PC-9 (cell line): ENCODE data around the gene CFAP46. TPM values are rescaled to one million over a fixed set of nuclear protein-coding genes. Genes with fewer than 3 reads are reported as not detected.

Experiments
- BruUV-seq: library from RNA; stranded (reverse); fragments of 400-500 nt; replicated peaks from 2 replicates; lab custom pipeline; 2021; lab: Mats Ljungman, UMichigan
- CTCF ChIA-PET: fragments of 300-600 bp; sonication (Branson Sonifier 250); formaldehyde crosslinking; loops from one replicate; lab custom pipeline; 2022; ENCODE audit warnings: antibody characterized with exemption; lab: Charles Lee
- POLR2A ChIA-PET: fragments of 300-600 bp; sonication (Branson Sonifier 250); formaldehyde crosslinking; loops from one replicate; lab custom pipeline; 2022; ENCODE audit warnings: antibody characterized with exemption; ENCODE audit not compliant: unreplicated experiment; lab: Charles Lee
- DNase-seq, 2 experiments: peaks; one replicate each; pipeline versions ENCODE4 v3.0.0 to v3.0.0-alpha.2; 2015 to 2022; ENCODE audit warnings: mixed read lengths in 1 of 2
- H2AFZ ChIP-seq: fragments of 200-600 bp; sonication (generic); 2 replicates; pipeline ENCODE4 v1.8.1; 2017; ENCODE audit warnings: antibody characterized with exemption
- H3F3A ChIP-seq: fragments of 200-600 bp; sonication (generic); 2 replicates; pipeline ENCODE4 v1.8.1; 2017; ENCODE audit warnings: antibody characterized with exemption, mild to moderate bottlenecking, low read depth; ENCODE audit not compliant: insufficient read depth
- H3K27ac ChIP-seq: fragments of 200-600 bp; sonication (generic); 2 replicates; pipeline ENCODE4 v1.6.1; 2016; ENCODE audit warnings: mixed run types
- H3K27me3 ChIP-seq: fragments of 200-600 bp; sonication (generic); 2 replicates; pipeline ENCODE4 v1.6.1; 2016; ENCODE audit warnings: low read depth, mixed run types; ENCODE audit not compliant: insufficient read depth
- H3K36me3 ChIP-seq: fragments of 200-600 bp; sonication (generic); 2 replicates; pipeline ENCODE4 v1.6.1; 2016; ENCODE audit warnings: low read depth, mixed run types
- H3K4me1 ChIP-seq: fragments of 200-600 bp; sonication (generic); replicated peaks from 2 replicates; pipeline ENCODE4 v1.6.1; 2016; ENCODE audit warnings: mixed run types; ENCODE audit not compliant: insufficient read depth
- H3K4me2 ChIP-seq: fragments of 200-600 bp; sonication (generic); 2 replicates; pipeline ENCODE4 v1.6.1; 2017; ENCODE audit warnings: mixed run types
- H3K4me3 ChIP-seq: fragments of 200-600 bp; sonication (generic); 2 replicates; pipeline ENCODE4 v1.6.1; 2016; ENCODE audit warnings: mixed run types
- H3K79me2 ChIP-seq: fragments of 200-600 bp; sonication (generic); 2 replicates; pipeline ENCODE4 v1.6.1; 2017; ENCODE audit warnings: low read depth, mixed run types
- H3K9me2 ChIP-seq: fragments of 200-600 bp; sonication (generic); 2 replicates; pipeline ENCODE4 v1.8.1; 2017; ENCODE audit warnings: mild to moderate bottlenecking; ENCODE audit not compliant: insufficient read depth
- H3K9me3 ChIP-seq: fragments of 200-600 bp; sonication (generic); 2 replicates; pipeline ENCODE4 v1.8.1; 2016; ENCODE audit warnings: low read depth; ENCODE audit not compliant: insufficient read depth
- H4K20me1 ChIP-seq: fragments of 200-600 bp; sonication (generic); 2 replicates; pipeline ENCODE4 v1.8.1; 2017; ENCODE audit not compliant: insufficient read depth
- EZH2 ChIP-seq: fragments of 200-600 bp; sonication (generic); IDR thresholded peaks from 2 replicates; pipeline ENCODE4 v1.8.0; 2017; ENCODE audit warnings: antibody characterized with exemption, low read depth
- intact Hi-C: fragments of 100-400 bp; cut with micrococcal nuclease; formaldehyde crosslinking; loops from one replicate; pipeline ENCODE4 v1.10.0; 2022; ENCODE audit not compliant: unreplicated experiment
- total RNA-seq: library from RNA; stranded (reverse); gene quantifications from 2 replicates; pipeline ENCODE4 v1.2.3, GENCODE V29; 2021
- TF ChIP-seq, protein P1 (sequence below): fragments of 200-600 bp; sonication (generic); conservative IDR thresholded peaks from 2 replicates; pipeline ENCODE4 v1.6.1; 2017; ENCODE audit warnings: mixed run types, antibody characterized with exemption, mild to moderate bottlenecking, moderate library complexity

Gene CFAP46
- total RNA-seq, 1 experiment from 2014 or later: not detected

- H3K79me2 ChIP-seq: no peaks in the 10 kb centered on the region
- no peaks in the 10 kb centered on the region for H3K4me1 ChIP-seq
- no peaks in the 10 kb centered on the region for H3K36me3 ChIP-seq
- H4K20me1 ChIP-seq: no peaks in the 10 kb centered on the region
- H3K9me2 ChIP-seq: no peaks in the 10 kb centered on the region
- peaks cover 31% of the 10 kb centered on the region for H3K27me3 ChIP-seq
- H3K4me3 ChIP-seq: no peak overlapping the region
- H3K4me2 ChIP-seq: no peak overlapping the region
- TF ChIP-seq EZH2: no peak
- TF ChIP-seq, protein P1, sequence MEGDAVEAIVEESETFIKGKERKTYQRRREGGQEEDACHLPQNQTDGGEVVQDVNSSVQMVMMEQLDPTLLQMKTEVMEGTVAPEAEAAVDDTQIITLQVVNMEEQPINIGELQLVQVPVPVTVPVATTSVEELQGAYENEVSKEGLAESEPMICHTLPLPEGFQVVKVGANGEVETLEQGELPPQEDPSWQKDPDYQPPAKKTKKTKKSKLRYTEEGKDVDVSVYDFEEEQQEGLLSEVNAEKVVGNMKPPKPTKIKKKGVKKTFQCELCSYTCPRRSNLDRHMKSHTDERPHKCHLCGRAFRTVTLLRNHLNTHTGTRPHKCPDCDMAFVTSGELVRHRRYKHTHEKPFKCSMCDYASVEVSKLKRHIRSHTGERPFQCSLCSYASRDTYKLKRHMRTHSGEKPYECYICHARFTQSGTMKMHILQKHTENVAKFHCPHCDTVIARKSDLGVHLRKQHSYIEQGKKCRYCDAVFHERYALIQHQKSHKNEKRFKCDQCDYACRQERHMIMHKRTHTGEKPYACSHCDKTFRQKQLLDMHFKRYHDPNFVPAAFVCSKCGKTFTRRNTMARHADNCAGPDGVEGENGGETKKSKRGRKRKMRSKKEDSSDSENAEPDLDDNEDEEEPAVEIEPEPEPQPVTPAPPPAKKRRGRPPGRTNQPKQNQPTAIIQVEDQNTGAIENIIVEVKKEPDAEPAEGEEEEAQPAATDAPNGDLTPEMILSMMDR: no peak
- H3K27ac ChIP-seq: no peak overlapping the region
- no peaks in the 10 kb centered on the region for H3K9me3 ChIP-seq
- H2AFZ ChIP-seq: no peak overlapping the region
- BruUV-seq: no TSS peak
- intact Hi-C loops: no loop called here
- POLR2A ChIA-PET: no interaction called here
- H3F3A ChIP-seq: no peaks in the 10 kb centered on the region
- CTCF ChIA-PET: no interaction called here
- no peak for DNase-seq
Measured at GRCh38 chr10:132984008-132984295, 41.6 kb upstream of the CFAP46 start.

- H3K4me1 ChIP-seq: no peaks in the 10 kb centered on the region
- H3K27me3 ChIP-seq: peaks cover 37% of the 10 kb centered on the region
- H3K4me2 ChIP-seq: no peak overlapping the region
- H3K36me3 ChIP-seq: no peaks in the 10 kb centered on the region
- no peaks in the 10 kb centered on the region for H3K79me2 ChIP-seq
- BruUV-seq: no TSS peak
- H3F3A ChIP-seq: no peaks in the 10 kb centered on the region
- no peak overlapping the region for H3K4me3 ChIP-seq
- no peak for TF ChIP-seq EZH2
- TF ChIP-seq, protein P1: no peak
- CTCF ChIA-PET: no interaction called here
- no peak for DNase-seq
- no peak overlapping the region for H3K27ac ChIP-seq
- H3K9me3 ChIP-seq: no peaks in the 10 kb centered on the region
- intact Hi-C loops: no loop called here
- POLR2A ChIA-PET: no interaction called here
- H3K9me2 ChIP-seq: no peaks in the 10 kb centered on the region
- H4K20me1 ChIP-seq: no peaks in the 10 kb centered on the region
- H2AFZ ChIP-seq: no peak overlapping the region
Measured at GRCh38 chr10:132983252-132984007, 41.1 kb upstream of the CFAP46 start.

DNA sequence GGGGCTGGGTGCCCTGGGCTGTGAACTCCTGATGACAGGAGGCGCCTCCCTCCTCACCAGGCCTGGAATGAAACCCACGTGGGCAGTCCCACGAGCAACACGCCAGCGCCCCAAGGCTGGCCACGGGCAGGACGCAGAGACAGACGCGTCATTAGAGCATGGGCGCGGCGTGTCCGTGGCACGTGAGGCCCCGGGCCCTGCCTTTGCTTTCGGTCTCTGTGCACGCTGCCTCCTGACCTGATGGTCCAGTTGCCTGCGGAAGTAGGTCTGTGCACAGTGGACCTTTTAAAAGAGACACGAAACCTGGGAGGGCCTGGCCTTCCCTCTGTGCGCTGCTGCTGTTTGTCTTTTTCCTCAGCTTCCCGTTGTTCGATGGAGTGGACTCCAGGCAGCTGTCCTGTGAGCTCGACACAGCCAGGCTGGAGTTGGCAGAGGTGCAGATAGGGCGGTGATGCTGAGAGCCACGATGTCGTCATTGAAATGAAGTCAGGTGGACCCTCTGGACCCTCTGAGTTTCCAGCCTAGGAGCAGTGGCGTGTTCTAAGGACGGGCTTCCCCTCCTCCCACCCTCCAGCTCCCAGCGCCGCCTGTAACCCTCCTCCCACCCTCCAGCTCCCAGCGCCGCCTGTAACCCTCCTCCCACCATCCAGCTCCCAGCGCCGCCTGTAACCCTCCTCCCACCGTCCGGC is 40.1 kb upstream of the CFAP46 start:
- H3K4me1 ChIP-seq: no peaks in the 10 kb centered on the region
- H4K20me1 ChIP-seq: no peaks in the 10 kb centered on the region
- BruUV-seq: no TSS peak
- H3K4me3 ChIP-seq: no peak overlapping the region
- ChIA-PET CTCF (no interaction called here), POLR2A (no interaction called here)
- intact Hi-C loops: no loop called here
- H3K36me3 ChIP-seq: no peaks in the 10 kb centered on the region
- no peak for DNase-seq
- H3K79me2 ChIP-seq: no peaks in the 10 kb centered on the region
- H3K9me2 ChIP-seq: no peaks in the 10 kb centered on the region
- no peak overlapping the region for H3K4me2 ChIP-seq
- no peak for TF ChIP-seq EZH2
- TF ChIP-seq, protein P1: no peak
- no peaks in the 10 kb centered on the region for H3K9me3 ChIP-seq
- H3K27ac ChIP-seq: no peak overlapping the region
- no peak overlapping the region for H2AFZ ChIP-seq
- H3K27me3 ChIP-seq: peaks cover 40% of the 10 kb centered on the region
- no peaks in the 10 kb centered on the region for H3F3A ChIP-seq
